Suprapubic skin (tissue), 4 donors: ENCODE data around the gene CD151. TPM values are rescaled to one million over a fixed set of nuclear protein-coding genes. Genes with fewer than 3 reads are reported as not detected.

Experiments
- DNase-seq, 2 donors: peaks; one replicate each; pipeline ENCODE4 v3.0.0-alpha.2; 2019; ENCODE audit warnings: low spot score in 2 of 2
- H3K27ac ChIP-seq: fragments of 200-600 bp; sonication (generic); one replicate; pipeline ENCODE4 v1.5.1; 2019
- H3K27me3 ChIP-seq: fragments of 200-600 bp; sonication (generic); one replicate; pipeline ENCODE4 v1.5.1; 2019
- H3K36me3 ChIP-seq: fragments of 200-600 bp; sonication (generic); one replicate; pipeline ENCODE4 v1.5.1; 2019
- H3K4me1 ChIP-seq: fragments of 200-600 bp; sonication (generic); one replicate; pipeline ENCODE4 v1.5.1; 2019
- H3K4me3 ChIP-seq: fragments of 200-600 bp; sonication (generic); one replicate; pipeline ENCODE4 v1.5.1; 2019; ENCODE audit warnings: mild to moderate bottlenecking
- H3K9me3 ChIP-seq: fragments of 200-600 bp; sonication (generic); one replicate; pipeline ENCODE4 v1.5.1; 2019
- EP300 ChIP-seq: sonication (generic); formaldehyde crosslinking; IDR thresholded peaks from one replicate; pipeline ENCODE4 v1.6.1; 2017; ENCODE audit warnings: antibody characterized with exemption
- POLR2A ChIP-seq, 2 donors: fragments of 450-650 bp; IDR thresholded peaks; one replicate each; pipeline ENCODE4 v1.6.1; 2017; ENCODE audit warnings: antibody characterized with exemption in 2 of 2, mild to moderate bottlenecking in 2 of 2, moderate library complexity in 2 of 2
- POLR2AphosphoS5 ChIP-seq, 3 donors: sonication (generic); formaldehyde crosslinking; IDR thresholded peaks; one replicate each; pipeline ENCODE4 v1.6.1; 2017; ENCODE audit warnings: antibody characterized with exemption in 3 of 3
- WGBS: methylation state at CpG from one replicate; pipeline ENCODE4 v1.1.5; 2018; 5-methylcytosine and 5-hydroxymethylcytosine counted together
- total RNA-seq, 4 donors: library from RNA; depleted of rRNA; stranded (reverse); fragments of >200 nt; gene quantifications; one replicate each; pipeline ENCODE4 v1.1.0, GENCODE V29; 2016
- TF ChIP-seq, protein P1 (sequence below), 2 donors: fragments of 200-600 bp in 1 of 2; fragments of 450-650 bp in 1 of 2; sonication (generic) in 1 of 2; IDR thresholded peaks; one replicate each; pipeline ENCODE4 v1.5.1; 2016 to 2019; ENCODE audit warnings: antibody characterized with exemption in 2 of 2, mild to moderate bottlenecking in 1 of 2, moderate library complexity in 1 of 2

The CD151 gene
- total RNA-seq, 4 donors from 2014 or later, result 108 to 162 (median 150) TPM

DNA sequence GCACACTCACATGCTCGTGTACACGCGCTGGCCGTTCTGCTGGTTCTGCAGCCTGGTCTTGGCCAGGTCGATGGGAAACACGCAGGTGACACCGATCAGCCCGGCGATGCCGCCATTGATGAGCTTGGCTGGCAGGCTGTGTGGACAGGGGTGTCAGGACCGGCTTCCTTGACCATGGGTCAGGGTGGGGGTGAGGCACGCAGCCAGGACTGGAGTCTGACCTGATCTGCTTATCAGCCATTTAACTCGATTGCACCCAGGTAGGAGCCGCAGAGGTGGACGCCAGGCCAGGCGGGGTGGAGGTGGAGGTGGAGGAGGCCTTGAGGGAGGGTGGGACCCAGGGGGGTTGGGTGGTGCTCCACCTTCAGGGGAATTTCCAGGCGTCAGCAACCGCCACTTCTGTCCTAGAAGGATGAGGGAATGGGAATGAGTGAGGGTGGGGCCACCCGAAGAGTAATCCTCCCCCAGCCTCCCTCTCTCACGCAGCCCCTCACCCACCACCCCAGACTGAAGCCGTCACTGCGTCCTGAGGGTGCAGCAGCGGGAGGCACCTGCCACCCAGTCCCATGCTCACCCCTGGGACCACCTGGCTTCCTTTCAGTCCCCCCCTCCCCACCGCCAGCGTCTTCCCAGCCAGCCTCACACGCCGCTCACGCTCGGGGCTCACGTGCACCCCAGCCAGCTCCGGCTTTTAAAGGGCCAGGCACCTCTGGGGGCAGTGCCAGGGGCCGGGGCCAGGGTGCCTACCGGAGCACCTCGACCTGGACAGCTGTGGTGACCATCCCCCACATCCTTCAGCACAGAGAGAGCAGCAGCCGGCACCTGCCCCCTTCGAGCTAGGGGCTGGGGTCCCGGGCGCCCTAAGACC is 37.8 kb upstream of the CD151 start:
- peak overlapping the region; percentile 78 for H3K27ac ChIP-seq
- no peak for DNase-seq
- H3K9me3 ChIP-seq, result no peaks in the 10 kb centered on the region
- H3K27me3 ChIP-seq, result no peaks in the 10 kb centered on the region
- peaks cover 44% of the 10 kb centered on the region for H3K4me1 ChIP-seq
- WGBS, result 19% methylated on average over 19 of the region's 38 CpGs
- peaks cover 16% of the 10 kb centered on the region for H3K36me3 ChIP-seq
- H3K4me3 ChIP-seq, result peak overlapping the region; percentile 72
- TF ChIP-seq, protein P1, sequence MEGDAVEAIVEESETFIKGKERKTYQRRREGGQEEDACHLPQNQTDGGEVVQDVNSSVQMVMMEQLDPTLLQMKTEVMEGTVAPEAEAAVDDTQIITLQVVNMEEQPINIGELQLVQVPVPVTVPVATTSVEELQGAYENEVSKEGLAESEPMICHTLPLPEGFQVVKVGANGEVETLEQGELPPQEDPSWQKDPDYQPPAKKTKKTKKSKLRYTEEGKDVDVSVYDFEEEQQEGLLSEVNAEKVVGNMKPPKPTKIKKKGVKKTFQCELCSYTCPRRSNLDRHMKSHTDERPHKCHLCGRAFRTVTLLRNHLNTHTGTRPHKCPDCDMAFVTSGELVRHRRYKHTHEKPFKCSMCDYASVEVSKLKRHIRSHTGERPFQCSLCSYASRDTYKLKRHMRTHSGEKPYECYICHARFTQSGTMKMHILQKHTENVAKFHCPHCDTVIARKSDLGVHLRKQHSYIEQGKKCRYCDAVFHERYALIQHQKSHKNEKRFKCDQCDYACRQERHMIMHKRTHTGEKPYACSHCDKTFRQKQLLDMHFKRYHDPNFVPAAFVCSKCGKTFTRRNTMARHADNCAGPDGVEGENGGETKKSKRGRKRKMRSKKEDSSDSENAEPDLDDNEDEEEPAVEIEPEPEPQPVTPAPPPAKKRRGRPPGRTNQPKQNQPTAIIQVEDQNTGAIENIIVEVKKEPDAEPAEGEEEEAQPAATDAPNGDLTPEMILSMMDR (IDR thresholded peaks at IDR 0.05), result no peak

DNA sequence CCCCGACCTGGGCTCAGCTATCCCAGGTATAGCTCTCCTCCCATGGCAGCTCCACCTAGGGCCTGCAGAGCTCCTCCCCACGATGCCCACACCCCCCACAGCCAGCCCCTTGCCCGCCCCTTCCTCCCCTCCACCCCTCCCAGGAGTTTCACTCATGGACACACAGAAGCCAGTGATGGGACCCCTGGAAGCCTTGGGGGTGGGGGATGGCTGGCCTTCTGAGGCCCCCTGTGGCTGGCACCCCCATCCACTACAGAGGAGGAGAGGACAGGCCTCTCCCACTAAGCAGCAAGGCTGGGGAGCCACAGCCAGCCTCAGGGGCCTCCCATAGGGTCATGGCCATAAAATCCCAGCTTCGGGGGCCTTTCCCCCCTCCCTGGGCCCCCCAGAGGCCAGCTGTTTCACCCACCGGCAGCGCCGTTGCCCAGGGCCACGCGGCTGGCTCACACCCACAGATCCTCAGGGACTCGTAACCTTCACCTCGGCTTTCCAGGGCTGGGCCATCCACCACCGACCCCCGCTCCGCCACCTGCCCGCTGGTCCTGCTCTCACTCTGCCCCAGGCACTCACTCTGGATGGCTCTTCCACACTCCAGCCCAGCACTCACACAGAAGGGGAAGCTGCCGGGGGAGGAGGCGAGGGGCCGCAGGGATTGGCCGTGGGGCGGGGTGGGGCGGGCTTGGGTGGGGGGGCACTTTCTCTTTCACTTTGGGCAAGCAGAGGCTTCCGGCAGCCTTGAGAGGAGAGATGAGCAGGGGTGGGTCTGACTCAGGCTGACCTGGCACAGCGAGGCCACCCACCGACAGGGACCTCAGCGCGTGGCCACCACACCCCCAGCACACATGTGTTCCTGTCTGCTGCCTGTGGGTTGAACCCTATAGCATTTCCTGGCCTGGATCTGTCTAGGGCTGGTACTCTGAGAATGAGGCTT is 36.9 kb upstream of the CD151 start:
- Histone ChIP-seq H3K36me3 (peaks cover 25% of the 10 kb centered on the region), H3K4me1 (peaks cover 44% of the 10 kb centered on the region), H3K9me3 (no peaks in the 10 kb centered on the region), H3K4me3 (peak overlapping the region; percentile 72), H3K27ac (peak overlapping the region; percentile 78), H3K27me3 (no peaks in the 10 kb centered on the region)
- WGBS, result 0% methylated on average over 1 of the region's 26 CpGs
- TF ChIP-seq EP300 (no peak), POLR2AphosphoS5 (IDR thresholded peaks at IDR 0.05) (no peak)
- TF ChIP-seq, protein P1 (IDR thresholded peaks at IDR 0.05), result no peak
- DNase-seq, result peak in 1 of 2 donors; percentile 84

DNA sequence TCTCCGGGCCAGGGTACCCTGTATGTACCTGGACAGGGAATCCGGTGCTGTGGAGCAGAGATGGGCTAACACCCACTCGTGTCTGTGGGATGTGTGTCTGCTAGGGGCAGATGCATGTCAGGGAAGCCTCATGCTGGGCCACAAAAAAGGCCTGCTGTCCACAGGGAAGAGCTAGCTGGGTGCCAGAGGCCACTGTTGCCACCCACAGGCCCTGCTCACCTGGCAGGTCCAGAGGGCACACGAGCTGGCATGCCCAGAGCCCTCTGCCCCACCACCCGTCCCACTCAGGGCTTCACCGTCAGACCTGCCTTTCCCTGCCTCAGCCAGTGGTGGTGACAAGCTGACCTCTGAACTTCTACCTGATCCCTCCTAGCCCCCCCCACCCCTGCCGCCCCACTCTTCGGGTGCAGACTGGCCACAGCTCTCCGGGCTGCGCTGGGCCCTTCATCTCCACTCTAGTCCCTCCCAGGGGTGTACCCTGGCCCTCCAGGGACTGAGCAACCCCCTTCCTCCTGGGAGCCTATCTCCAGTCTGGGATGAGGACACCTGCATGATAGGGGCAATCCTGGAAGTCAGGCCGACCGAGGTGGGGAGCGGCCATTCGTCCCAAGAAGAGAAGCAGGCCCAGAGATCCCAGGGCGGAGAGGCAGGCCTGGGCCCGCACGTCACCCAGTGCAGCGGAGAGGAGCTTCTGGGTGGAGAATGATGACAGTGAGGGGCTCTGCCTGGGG is 36.0 kb upstream of the CD151 start:
- Histone ChIP-seq H3K4me3 (peak overlapping the region; percentile 72), H3K4me1 (peaks cover 44% of the 10 kb centered on the region), H3K27me3 (no peaks in the 10 kb centered on the region), H3K36me3 (peaks cover 27% of the 10 kb centered on the region), H3K9me3 (no peaks in the 10 kb centered on the region), H3K27ac (peak overlapping the region; percentile 78)
- DNase-seq, result no peak
- 12% methylated on average over 6 of the region's 18 CpGs for WGBS
- TF ChIP-seq POLR2AphosphoS5 (IDR thresholded peaks at IDR 0.05), result no peak
- TF ChIP-seq POLR2A (IDR thresholded peaks at IDR 0.05), result no peak
- TF ChIP-seq, protein P1 (IDR thresholded peaks at IDR 0.05), result no peak

DNA sequence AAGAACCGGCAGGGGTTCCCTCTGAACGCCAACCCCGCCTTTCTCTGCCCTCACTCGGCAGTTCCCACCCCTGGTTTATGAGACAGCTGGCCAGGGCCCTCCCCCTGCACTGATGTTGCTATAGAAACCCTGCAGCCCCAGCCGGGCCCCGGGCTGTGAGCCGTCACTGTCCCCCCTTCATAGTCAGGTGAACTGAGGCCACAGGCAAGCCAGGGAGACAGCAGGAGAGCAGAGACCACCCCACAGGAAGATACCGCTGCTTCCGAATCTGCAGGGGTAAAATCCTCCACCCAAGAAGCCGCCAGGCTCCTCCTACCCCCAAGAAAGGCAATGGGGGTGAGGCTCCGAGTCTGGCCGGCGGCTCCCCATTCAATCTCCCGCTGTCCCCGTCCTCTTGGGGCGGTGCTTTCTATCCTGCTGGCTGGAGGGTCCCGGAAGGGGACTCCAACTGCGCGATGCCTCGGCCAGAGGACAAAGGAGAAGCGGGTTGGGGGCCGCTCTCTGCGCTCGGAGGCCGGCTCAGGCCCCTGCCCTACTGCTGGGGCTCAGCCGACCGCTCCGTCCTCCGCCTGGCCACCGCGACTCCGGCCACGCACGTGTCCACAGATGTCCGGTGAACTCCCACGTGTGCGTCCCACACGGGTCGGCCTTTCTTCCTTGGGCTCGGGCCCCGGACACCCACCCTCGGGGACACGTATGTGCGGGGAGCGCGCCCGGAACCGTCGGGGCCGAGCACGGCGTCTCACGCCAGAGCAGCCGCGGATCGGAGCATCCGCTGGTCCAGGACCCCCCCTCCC is 35.3 kb upstream of the CD151 start:
- DNase-seq, result no peak

More for the DNA sequence above, 35.3 kb upstream of the CD151 start:
- Histone ChIP-seq H3K36me3 (peaks cover 24% of the 10 kb centered on the region), H3K4me1 (peaks cover 44% of the 10 kb centered on the region), H3K27ac (peak overlapping the region; percentile 78), H3K9me3 (no peaks in the 10 kb centered on the region), H3K27me3 (no peaks in the 10 kb centered on the region), H3K4me3 (peak overlapping the region; percentile 72)
- TF ChIP-seq, protein P1 (IDR thresholded peaks at IDR 0.05), result no peak
- TF ChIP-seq EP300 (no peak), POLR2A (IDR thresholded peaks at IDR 0.05) (no peak), POLR2AphosphoS5 (IDR thresholded peaks at IDR 0.05) (no peak)
- WGBS, result 2% methylated on average over 13 of the region's 57 CpGs
